ENCODE results near the gene ARID1B. TPM values are rescaled to one million over a fixed set of nuclear protein-coding genes. Genes with fewer than 3 reads are reported as not detected.

The ARID1B gene
- total RNA-seq, 1 donor from 2014 or later: 75.4 TPM

DNA sequence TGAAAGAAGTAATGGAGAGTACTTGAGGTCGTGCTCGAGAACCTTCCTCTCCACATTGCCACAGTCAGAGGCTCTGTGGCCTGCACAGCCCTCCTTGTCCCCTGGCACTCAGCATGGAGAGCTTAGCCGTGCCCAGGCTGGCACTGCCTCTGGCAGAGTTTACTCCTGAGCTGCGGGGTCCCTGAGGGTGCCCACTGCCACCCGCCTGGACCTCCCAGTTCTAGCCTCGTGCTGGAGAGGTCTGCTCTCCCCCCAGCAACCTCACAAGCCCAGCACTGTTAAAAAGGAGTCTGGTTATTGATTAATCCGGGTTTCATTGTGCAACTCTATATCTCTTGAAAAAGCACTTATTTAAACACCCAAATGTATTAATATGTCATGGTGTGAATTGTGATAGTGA lies 319.3 kb downstream of the ARID1B start:
- no peaks in the 10 kb centered on the region for H3K27me3 Mint-ChIP-seq (ENCODE audit: low read depth, unreplicated experiment)
- H4K20me1 ChIP-seq (ENCODE audit: insufficient read depth, low read length): peaks cover 12% of the 10 kb centered on the region
- no peak for DNase-seq (ENCODE audit: low read depth)
- no peaks in the 10 kb centered on the region for H3K9me3 ChIP-seq (ENCODE audit: insufficient read depth, low read depth, low read length)
- TF ChIP-seq, protein P1, sequence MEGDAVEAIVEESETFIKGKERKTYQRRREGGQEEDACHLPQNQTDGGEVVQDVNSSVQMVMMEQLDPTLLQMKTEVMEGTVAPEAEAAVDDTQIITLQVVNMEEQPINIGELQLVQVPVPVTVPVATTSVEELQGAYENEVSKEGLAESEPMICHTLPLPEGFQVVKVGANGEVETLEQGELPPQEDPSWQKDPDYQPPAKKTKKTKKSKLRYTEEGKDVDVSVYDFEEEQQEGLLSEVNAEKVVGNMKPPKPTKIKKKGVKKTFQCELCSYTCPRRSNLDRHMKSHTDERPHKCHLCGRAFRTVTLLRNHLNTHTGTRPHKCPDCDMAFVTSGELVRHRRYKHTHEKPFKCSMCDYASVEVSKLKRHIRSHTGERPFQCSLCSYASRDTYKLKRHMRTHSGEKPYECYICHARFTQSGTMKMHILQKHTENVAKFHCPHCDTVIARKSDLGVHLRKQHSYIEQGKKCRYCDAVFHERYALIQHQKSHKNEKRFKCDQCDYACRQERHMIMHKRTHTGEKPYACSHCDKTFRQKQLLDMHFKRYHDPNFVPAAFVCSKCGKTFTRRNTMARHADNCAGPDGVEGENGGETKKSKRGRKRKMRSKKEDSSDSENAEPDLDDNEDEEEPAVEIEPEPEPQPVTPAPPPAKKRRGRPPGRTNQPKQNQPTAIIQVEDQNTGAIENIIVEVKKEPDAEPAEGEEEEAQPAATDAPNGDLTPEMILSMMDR (IDR thresholded peaks at IDR 0.05; ENCODE audit: insufficient read depth, low read depth, low read length): no peak
- no peak for TF ChIP-seq EZH2 (IDR thresholded peaks at IDR 0.05; ENCODE audit: insufficient read depth, low read length)
- no peak overlapping the region for H3K4me2 ChIP-seq (ENCODE audit: low read length)
- H3K36me3 Mint-ChIP-seq (ENCODE audit: low read depth, unreplicated experiment): peaks cover 11% of the 10 kb centered on the region
- no peaks in the 10 kb centered on the region for H3K9me3 Mint-ChIP-seq (ENCODE audit: unreplicated experiment)
- no peak overlapping the region for H3K27ac Mint-ChIP-seq (ENCODE audit: unreplicated experiment)
- peaks cover 6% of the 10 kb centered on the region for H3K79me2 ChIP-seq (ENCODE audit: insufficient read depth, low read length)
- H3K9ac ChIP-seq (ENCODE audit: low read length): no peak overlapping the region
- H3K27me3 ChIP-seq (ENCODE audit: insufficient read depth, low read length): no peaks in the 10 kb centered on the region
- no peak for FAIRE-seq
- no peak overlapping the region for H2AFZ ChIP-seq (ENCODE audit: low read depth, low read length)
- no peaks in the 10 kb centered on the region for H3K36me3 ChIP-seq (ENCODE audit: insufficient read depth, low read length)
- H3K4me1 ChIP-seq (ENCODE audit: insufficient read depth, low read length): no peaks in the 10 kb centered on the region
- H3K4me3 ChIP-seq (ENCODE audit: insufficient read depth, low read depth, low read length): no peak overlapping the region
- peaks cover 12% of the 10 kb centered on the region for H3K4me1 Mint-ChIP-seq (ENCODE audit: low read depth, unreplicated experiment)
- H3K4me3 Mint-ChIP-seq (ENCODE audit: unreplicated experiment): no peak overlapping the region
- no peak overlapping the region for H3K27ac ChIP-seq (ENCODE audit: low read depth, low read length)

DNA sequence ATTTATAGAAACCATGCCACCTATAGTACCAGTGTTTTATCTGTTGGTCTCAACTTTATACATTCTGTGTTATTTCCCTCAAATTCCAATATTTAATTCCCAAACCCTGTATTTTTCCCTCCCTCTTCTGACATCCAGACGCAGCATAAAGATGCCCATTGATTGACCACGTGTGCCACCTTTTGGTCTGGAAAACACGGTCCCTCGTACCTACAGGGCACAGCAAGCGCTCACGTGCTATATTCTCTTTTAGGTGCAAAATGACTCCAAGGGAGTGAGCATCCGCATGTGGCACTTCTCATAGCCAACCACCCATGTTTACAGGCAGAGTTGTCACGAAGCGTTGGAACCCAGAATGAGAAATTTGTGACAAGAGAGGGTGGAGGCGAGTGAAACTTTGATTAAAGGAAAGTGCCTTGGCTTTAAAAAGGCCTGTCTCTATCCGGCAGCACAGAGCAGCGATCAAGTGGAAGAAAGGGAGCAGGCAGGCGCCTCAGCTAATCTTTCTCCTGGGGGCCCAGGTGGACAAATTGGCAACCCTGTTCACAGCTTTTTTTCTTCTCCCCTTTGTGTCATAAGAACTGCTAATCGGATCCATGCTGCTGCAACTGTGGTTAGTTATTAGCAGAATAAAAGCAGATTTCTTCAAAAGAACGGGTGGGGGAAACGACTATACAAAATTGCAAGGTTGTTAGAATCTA lies 320.2 kb downstream of the ARID1B start:
- H3K4me1 Mint-ChIP-seq (ENCODE audit: low read depth, unreplicated experiment): peaks cover 11% of the 10 kb centered on the region
- no peaks in the 10 kb centered on the region for H3K9me3 ChIP-seq (ENCODE audit: insufficient read depth, low read depth, low read length)
- no peak overlapping the region for H3K27ac ChIP-seq (ENCODE audit: low read depth, low read length)
- TF ChIP-seq, protein P1 (IDR thresholded peaks at IDR 0.05; ENCODE audit: insufficient read depth, low read depth, low read length): no peak
- TF ChIP-seq EZH2 (IDR thresholded peaks at IDR 0.05; ENCODE audit: insufficient read depth, low read length): no peak
- H3K36me3 ChIP-seq (ENCODE audit: insufficient read depth, low read length): no peaks in the 10 kb centered on the region
- peaks cover 6% of the 10 kb centered on the region for H3K79me2 ChIP-seq (ENCODE audit: insufficient read depth, low read length)
- no peaks in the 10 kb centered on the region for H3K4me1 ChIP-seq (ENCODE audit: insufficient read depth, low read length)
- peaks cover 11% of the 10 kb centered on the region for H3K36me3 Mint-ChIP-seq (ENCODE audit: low read depth, unreplicated experiment)
- H3K27me3 Mint-ChIP-seq (ENCODE audit: low read depth, unreplicated experiment): no peaks in the 10 kb centered on the region
- DNase-seq (ENCODE audit: low read depth): no peak
- H3K4me3 Mint-ChIP-seq (ENCODE audit: unreplicated experiment): no peak overlapping the region
- no peaks in the 10 kb centered on the region for H3K9me3 Mint-ChIP-seq (ENCODE audit: unreplicated experiment)
- H3K9ac ChIP-seq (ENCODE audit: low read length): no peak overlapping the region
- peaks cover 12% of the 10 kb centered on the region for H4K20me1 ChIP-seq (ENCODE audit: insufficient read depth, low read length)
- no peak overlapping the region for H3K4me2 ChIP-seq (ENCODE audit: low read length)
- no peak overlapping the region for H3K4me3 ChIP-seq (ENCODE audit: insufficient read depth, low read depth, low read length)
- no peak for FAIRE-seq
- no peaks in the 10 kb centered on the region for H3K27me3 ChIP-seq (ENCODE audit: insufficient read depth, low read length)
- no peak overlapping the region for H2AFZ ChIP-seq (ENCODE audit: low read depth, low read length)
- no peak overlapping the region for H3K27ac Mint-ChIP-seq (ENCODE audit: unreplicated experiment)

DNA sequence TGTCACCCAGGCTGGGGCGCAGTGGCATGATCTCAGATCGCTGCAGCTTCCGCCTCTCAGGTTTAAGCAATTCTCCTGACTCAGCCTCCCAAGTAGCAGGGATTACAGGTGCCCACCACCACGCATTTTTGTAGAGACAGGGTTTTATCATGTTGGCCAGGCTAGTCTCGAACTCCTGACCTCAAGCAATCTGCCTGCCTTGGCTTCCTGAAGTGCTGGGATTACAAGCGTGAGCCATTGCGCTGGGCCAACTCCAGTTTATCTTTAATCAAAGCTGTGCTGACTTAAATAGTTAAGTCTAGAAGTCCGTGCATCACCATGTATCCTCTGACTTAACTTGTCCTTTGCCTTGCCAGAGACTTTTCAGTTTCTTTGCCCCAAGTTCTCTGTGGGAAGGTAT lies 321.8 kb downstream of the ARID1B start:
- H3K9me3 ChIP-seq (ENCODE audit: insufficient read depth, low read depth, low read length): no peaks in the 10 kb centered on the region
- H3K4me3 ChIP-seq (ENCODE audit: insufficient read depth, low read depth, low read length): no peak overlapping the region
- FAIRE-seq: no peak
- peaks cover 11% of the 10 kb centered on the region for H4K20me1 ChIP-seq (ENCODE audit: insufficient read depth, low read length)
- no peak overlapping the region for H3K9ac ChIP-seq (ENCODE audit: low read length)
- Mint-ChIP-seq H3K4me1 (ENCODE audit: low read depth, unreplicated experiment) (peaks cover 5% of the 10 kb centered on the region), H3K36me3 (ENCODE audit: low read depth, unreplicated experiment) (peaks cover 11% of the 10 kb centered on the region), H3K9me3 (ENCODE audit: unreplicated experiment) (no peaks in the 10 kb centered on the region), H3K27me3 (ENCODE audit: low read depth, unreplicated experiment) (no peaks in the 10 kb centered on the region), H3K4me3 (ENCODE audit: unreplicated experiment) (no peak overlapping the region), H3K27ac (ENCODE audit: unreplicated experiment) (no peak overlapping the region)
- H3K27ac ChIP-seq (ENCODE audit: low read depth, low read length): no peak overlapping the region
- no peaks in the 10 kb centered on the region for H3K27me3 ChIP-seq (ENCODE audit: insufficient read depth, low read length)
- H2AFZ ChIP-seq (ENCODE audit: low read depth, low read length): no peak overlapping the region
- H3K79me2 ChIP-seq (ENCODE audit: insufficient read depth, low read length): peaks cover 3% of the 10 kb centered on the region
- no peaks in the 10 kb centered on the region for H3K36me3 ChIP-seq (ENCODE audit: insufficient read depth, low read length)
- TF ChIP-seq, protein P1 (IDR thresholded peaks at IDR 0.05; ENCODE audit: insufficient read depth, low read depth, low read length): no peak
- TF ChIP-seq EZH2 (IDR thresholded peaks at IDR 0.05; ENCODE audit: insufficient read depth, low read length): no peak
- H3K4me1 ChIP-seq (ENCODE audit: insufficient read depth, low read length): no peaks in the 10 kb centered on the region
- DNase-seq (ENCODE audit: low read depth): no peak
- H3K4me2 ChIP-seq (ENCODE audit: low read length): no peak overlapping the region

Data from astrocyte (in vitro differentiated cells and primary cell).